HG02759 (cell line): Measurements from ENCODE around the gene NUDT1.
"Not testable (repeated sequence)": the region's sequence is repeated elsewhere in the genome, so short reads cannot be mapped to it uniquely, and the experiment has no call there.

Experiments
- ATAC-seq: cut with Tn5 transposase; IDR thresholded peaks from one replicate; pipeline ENCODE4 v1.9.1; 2021; ENCODE audit warnings: mild to moderate bottlenecking, moderate library complexity; ENCODE audit not compliant: unreplicated experiment

NUDT1 gene

GRCh38 chr7:2264158-2264557, 22.1 kb downstream of the NUDT1 start:
- no peak for ATAC-seq

- ATAC-seq: no peak
Observed at GRCh38 chr7:2266911-2267310, 24.9 kb downstream of the NUDT1 start.

GRCh38 chr7:2269089-2269990, 27.3 kb downstream of the NUDT1 start:
- ATAC-seq: not testable (repeated sequence)

GRCh38 chr7:2269991-2270460, 28.0 kb downstream of the NUDT1 start:
- ATAC-seq: no peak

- no peak for ATAC-seq
Observed at GRCh38 chr7:2270495-2270894, 28.5 kb downstream of the NUDT1 start.

GRCh38 chr7:2271273-2272026, 29.4 kb downstream of the NUDT1 start:
- no peak for ATAC-seq

- ATAC-seq: no peak
Observed at GRCh38 chr7:2272031-2272430, 30.0 kb downstream of the NUDT1 start.

GRCh38 chr7:2273866-2274265, 31.8 kb downstream of the NUDT1 start:
- no peak for ATAC-seq

- no peak for ATAC-seq
Observed at GRCh38 chr7:2274666-2275065, 32.6 kb downstream of the NUDT1 start.

- ATAC-seq: no peak
Observed at GRCh38 chr7:2275101-2275500, 33.1 kb downstream of the NUDT1 start.

- no peak for ATAC-seq
Observed at GRCh38 chr7:2276107-2276506, 34.1 kb downstream of the NUDT1 start.

GRCh38 chr7:2278026-2278425, 36.0 kb downstream of the NUDT1 start:
- ATAC-seq: no peak

GRCh38 chr7:2279896-2280295, 37.9 kb downstream of the NUDT1 start:
- ATAC-seq: no peak

GRCh38 chr7:2280424-2280823, 38.4 kb downstream of the NUDT1 start:
- no peak for ATAC-seq

GRCh38 chr7:2281541-2281940, 39.5 kb downstream of the NUDT1 start:
- no peak for ATAC-seq

- no peak for ATAC-seq
Observed at GRCh38 chr7:2282185-2282751, 40.2 kb downstream of the NUDT1 start.

- ATAC-seq: no peak
Observed at GRCh38 chr7:2283074-2283473, 41.0 kb downstream of the NUDT1 start.

GRCh38 chr7:2287745-2288144, 45.7 kb downstream of the NUDT1 start:
- ATAC-seq: no peak

GRCh38 chr7:2288503-2288902, 46.5 kb downstream of the NUDT1 start:
- peak; percentile 77 for ATAC-seq

GRCh38 chr7:2289111-2289586, 47.1 kb downstream of the NUDT1 start:
- no peak for ATAC-seq

- ATAC-seq: no peak
Observed at GRCh38 chr7:2289621-2290020, 47.6 kb downstream of the NUDT1 start.
